HG02571 (cell line): ENCODE data around the gene TNRC6C.

Experiments used
- ATAC-seq: cut with Tn5 transposase; IDR thresholded peaks from one replicate; pipeline ENCODE4 v1.9.1; 2021; ENCODE audit warnings: mild to moderate bottlenecking, moderate library complexity; ENCODE audit not compliant: unreplicated experiment

TNRC6C gene, protein sequence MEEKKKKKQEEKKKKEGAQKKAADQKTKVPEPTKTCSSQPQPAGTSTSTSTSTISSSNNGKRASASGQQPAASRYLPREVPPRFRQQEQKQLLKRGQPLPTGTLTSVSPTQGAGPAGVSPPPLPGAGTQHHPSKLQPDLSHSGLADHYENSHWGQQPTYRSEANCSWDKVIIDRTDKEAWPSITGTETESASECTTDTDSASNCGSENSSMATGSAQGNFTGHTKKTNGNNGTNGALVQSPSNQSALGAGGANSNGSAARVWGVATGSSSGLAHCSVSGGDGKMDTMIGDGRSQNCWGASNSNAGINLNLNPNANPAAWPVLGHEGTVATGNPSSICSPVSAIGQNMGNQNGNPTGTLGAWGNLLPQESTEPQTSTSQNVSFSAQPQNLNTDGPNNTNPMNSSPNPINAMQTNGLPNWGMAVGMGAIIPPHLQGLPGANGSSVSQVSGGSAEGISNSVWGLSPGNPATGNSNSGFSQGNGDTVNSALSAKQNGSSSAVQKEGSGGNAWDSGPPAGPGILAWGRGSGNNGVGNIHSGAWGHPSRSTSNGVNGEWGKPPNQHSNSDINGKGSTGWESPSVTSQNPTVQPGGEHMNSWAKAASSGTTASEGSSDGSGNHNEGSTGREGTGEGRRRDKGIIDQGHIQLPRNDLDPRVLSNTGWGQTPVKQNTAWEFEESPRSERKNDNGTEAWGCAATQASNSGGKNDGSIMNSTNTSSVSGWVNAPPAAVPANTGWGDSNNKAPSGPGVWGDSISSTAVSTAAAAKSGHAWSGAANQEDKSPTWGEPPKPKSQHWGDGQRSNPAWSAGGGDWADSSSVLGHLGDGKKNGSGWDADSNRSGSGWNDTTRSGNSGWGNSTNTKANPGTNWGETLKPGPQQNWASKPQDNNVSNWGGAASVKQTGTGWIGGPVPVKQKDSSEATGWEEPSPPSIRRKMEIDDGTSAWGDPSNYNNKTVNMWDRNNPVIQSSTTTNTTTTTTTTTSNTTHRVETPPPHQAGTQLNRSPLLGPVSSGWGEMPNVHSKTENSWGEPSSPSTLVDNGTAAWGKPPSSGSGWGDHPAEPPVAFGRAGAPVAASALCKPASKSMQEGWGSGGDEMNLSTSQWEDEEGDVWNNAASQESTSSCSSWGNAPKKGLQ (N-terminal part only)

DNA sequence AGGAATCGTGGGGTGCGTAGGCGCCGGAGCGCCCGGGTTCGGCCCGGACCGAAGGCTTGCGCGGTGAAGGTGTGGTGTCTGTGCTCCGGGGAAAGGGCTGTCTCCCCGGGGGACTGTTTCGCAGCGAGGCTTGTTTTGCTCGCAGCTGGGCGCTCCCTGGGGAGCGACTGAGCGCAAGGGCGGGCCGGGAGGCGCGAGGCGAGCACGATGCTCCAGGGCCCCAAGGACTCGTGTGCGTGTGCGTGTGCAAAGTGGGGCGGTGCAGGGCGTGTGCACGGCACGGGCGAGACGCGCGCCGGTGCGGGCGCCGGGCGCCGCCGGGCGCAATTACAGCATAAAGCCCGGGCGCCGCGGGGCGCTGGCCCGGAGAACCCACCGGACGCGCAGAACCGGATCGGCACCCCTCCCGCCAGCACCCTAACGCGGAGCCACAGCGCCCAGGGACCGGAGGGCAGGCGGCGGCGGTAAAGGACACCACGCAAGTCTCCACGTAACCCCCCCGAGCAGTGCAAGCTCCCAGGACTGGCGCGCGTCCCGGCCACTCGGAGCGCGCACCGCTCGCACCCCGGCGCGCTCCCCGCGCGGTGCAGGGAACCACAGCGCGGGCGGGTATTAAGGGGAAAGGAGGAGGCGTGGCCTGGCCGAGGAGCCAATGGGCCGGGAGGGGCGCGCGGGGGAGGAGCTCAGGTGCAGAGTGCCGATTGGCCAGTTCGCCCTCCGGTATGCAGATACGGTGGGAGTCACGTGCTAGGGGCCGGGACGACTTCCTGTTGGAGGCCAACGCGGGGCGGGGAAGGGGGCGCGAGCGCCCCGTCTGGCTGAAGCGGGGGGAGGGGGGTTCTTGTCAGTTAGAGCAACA lies at the start of gene TNRC6C:
TSS of gene TNRC6C (plus strand) at position 847 of the 859 bp plus-strand sequence. CDS start 45,504 bp downstream, outside the sequence.
- peak; percentile 77 for ATAC-seq

- no peak for ATAC-seq
These were observed 49.3 kb upstream of the TNRC6C start for GRCh38 chr17:77909236-77909635.

- no peak for ATAC-seq
These were observed 48.7 kb upstream of the TNRC6C start for GRCh38 chr17:77909816-77910215.

DNA sequence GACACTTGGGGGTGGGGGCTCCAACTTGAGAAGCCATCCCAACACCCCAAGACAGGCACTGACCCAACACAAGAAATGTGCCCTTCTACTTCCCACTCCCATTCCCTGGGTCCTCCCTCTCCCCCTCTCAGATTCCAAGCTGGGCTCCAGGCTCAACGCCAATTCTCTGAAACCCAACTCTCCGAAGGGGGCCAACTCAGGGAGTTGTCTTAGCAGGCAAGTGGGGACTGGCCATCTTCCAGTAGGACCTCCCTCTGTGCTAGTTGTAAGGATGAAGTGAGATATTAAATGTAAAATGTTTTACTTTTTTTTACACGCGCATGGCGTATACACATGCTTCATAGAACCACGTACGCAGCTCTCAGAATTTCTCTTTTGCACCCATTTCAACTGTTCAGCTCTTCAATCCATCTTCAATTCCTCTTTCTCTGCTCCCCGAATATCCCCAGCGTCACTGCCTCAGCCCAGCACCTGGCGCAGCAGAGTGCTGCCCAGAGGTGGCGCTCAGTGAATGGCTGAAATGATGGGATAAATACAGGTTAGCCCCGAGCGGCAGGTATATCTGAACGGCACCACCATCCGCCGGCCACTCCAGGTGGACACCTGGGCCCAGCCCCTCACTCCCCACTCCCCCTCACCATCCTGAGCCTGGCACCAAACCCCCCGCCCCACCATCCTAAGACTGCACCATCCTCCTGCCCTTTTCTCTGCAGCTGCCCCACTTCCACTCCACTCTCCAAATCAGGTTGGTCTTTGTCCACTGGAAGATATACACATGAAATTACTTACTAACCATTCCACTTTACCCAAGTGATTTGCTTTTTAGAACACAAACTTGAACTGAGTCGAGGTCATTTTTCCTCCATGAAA lies 43.9 kb upstream of the TNRC6C start:
- ATAC-seq, result no peak

GRCh38 chr17:77915594-77916021 lies 42.9 kb upstream of the TNRC6C start:
- no peak for ATAC-seq

GRCh38 chr17:77916264-77916663 lies 42.2 kb upstream of the TNRC6C start:
- ATAC-seq, result no peak

DNA sequence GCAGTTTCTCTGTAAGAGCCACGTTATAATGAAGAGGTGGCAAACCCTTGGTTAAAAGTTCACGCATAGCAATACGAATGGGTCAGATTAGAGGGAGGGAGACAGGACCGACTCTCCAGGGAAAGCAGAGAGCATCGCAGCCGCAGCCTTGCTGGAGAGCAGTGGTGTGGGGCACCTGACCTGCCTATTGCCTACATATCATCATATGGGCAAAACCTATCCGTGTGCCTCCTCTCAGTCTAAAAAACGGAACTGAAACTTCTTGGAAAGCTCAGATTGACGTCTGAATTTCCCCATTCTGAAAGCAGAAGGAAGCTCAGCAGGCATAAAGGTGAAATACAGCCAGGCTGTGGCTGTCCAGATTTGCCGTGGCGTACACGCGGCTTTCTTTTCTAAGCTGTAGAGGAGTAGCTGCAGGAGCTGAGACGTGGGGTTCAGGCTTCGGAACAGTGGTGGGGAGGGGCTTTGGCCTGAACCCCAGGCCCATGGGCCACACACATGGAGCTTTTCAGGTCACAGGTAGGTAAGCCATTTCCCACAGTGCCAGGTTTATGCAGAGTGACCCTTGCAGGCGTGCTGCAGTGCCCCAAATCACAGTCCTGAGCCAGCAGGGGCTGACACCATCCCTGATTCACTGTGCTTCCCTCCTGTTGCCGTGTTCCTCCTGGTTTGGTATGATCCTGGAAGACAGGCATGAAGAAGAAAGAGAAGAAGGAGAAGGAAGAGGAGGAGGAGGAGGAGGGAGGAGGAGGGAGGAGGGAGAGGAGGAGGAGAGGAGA lies 41.6 kb upstream of the TNRC6C start:
- ATAC-seq, result no peak

DNA sequence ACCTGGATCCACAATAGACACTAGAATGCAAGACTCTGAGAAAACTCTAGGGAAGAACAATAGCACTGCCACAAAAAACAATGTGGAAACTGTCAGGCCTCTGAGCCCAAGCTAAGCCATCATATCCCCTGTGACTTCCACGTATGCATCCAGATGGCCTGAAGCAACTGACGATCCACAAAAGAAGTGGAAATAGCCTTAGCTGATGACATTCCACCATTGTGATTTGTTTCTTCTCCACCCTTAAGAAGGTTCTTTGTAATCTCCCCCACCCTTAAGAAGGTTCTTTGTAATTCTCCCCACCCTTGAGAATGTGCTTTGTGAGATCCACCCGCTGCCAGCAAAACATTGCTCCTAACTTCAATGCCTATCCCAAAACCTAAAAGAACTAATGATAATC lies 39.2 kb upstream of the TNRC6C start:
- no peak for ATAC-seq

- no peak for ATAC-seq
These were observed 35.4 kb upstream of the TNRC6C start for GRCh38 chr17:77923135-77923534.

GRCh38 chr17:77923776-77924513 lies 34.6 kb upstream of the TNRC6C start:
- ATAC-seq, result no peak

DNA sequence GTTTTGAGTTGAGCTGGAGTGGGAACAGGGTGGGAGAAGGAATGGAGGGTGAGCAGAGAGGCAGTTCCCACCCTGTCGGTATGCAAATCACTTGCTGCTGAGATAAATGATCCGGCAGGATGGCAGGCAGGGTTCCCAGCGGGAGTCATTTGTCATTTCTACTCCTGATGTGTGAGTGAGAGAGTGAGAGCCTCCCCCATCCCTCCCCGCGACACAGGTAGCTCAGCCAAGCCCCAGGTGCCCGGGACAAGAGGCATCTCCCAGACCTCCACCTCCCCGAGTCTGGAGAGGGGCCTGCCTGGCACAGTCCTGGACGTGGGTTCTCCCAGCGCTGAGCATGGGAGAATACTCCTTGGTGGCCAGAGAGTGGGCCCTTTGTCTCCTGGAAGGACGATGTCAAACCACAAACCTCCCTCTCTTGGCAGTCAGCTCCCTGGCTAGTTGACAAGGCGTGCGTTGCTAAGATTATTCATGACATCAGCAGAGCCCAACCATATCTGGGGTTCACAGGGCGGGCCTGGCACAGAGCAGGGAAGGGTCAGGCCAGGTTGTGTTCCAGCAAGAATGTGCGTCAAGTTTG lies 33.7 kb upstream of the TNRC6C start:
- ATAC-seq, result no peak

DNA sequence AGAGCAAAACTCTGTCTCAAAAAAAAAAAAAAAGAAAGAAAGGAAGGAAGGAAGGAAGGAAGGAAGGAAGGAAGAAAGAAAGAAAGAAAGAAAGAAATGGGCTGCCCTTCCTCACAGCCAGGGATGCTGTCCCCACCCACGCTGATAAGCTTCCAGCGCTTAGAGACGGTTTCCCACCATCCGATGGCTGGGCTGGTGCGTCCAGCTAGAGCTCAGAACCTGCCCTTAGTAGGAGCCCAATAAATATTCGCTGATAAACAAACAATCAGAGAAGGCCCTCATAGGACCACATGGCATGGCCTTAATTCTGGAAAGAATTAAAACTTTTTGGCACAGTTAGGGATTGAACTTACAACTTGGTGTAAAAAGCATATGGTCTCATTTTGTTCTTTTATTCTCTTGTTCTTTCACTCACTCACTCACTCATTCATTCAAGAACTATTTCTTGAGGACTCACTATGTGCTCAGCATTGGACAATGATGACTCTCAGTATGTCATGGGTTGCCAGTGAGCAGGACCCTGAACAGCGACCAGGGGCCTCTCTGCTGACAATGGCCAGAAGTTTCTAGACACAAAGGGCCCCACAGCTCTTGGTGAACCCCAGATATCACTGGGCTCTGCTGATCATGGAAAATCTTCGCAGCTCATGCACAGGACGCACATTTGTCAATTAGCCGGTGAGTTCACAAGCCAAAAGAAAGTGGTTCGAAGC lies 32.5 kb upstream of the TNRC6C start:
- no peak for ATAC-seq

GRCh38 chr17:77926981-77927380 lies 31.5 kb upstream of the TNRC6C start:
- ATAC-seq, result no peak

- no peak for ATAC-seq
These were observed 30.6 kb upstream of the TNRC6C start for GRCh38 chr17:77927777-77928518.

DNA sequence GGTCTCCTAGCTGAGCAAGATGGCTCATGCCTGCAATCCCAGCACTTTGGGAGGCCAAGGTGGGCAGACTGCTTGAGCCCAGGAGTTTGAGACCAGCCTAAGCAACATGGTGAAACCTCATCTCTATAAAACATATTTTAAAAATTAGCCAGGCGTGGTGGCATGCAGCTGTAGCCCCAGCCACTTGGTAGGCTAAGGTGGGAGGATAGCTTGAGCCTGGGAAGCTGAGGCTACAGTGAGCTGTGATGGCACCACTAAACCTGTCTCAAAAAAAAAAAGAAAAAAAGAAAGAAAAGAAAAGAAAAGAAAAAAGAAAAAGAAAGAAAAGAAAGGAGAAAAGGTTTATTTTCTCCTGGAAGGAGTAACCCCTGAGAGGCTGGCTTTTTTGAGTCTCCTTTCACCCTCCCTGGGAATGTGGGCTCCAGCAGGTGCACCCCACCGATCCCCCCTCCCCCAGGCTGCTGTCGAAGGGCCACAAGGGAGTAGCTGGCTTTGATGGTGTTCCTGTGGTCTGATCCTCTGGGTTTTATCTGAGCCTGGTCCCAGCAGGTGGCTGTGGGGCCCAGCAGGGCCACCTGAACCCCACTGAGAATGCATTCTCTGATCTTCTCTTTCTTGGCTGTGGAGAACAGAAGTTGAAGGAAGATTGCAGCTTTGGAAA lies 29.9 kb upstream of the TNRC6C start:
- no peak for ATAC-seq

- ATAC-seq, result no peak
These were observed 29.3 kb upstream of the TNRC6C start for GRCh38 chr17:77929180-77929564.
